Measurements from ENCODE around the gene MYO10. TPM values are rescaled to one million over a fixed set of nuclear protein-coding genes. Genes with fewer than 3 reads are reported as not detected.

MYO10 gene
- total and polyA plus RNA-seq, 2 experiments from 2014 or later: 119 to 276 TPM

- H3K36me3 ChIP-seq (ENCODE audit: insufficient read depth): no peaks in the 10 kb centered on the region
- peaks cover 10% of the 10 kb centered on the region for H3K36me3 Mint-ChIP-seq (ENCODE audit: low read depth)
Measured at GRCh38 chr5:16774806-16775205, 161.3 kb downstream of the MYO10 start.

GRCh38 chr5:16773991-16774390, 162.1 kb downstream of the MYO10 start:
- no peaks in the 10 kb centered on the region for H3K36me3 ChIP-seq (ENCODE audit: insufficient read depth)
- H3K27ac Mint-ChIP-seq: peak overlapping the region; percentile 42
- no peak overlapping the region for H3K27ac ChIP-seq (ENCODE audit: low read depth)
- H3K4me2 ChIP-seq: no peak overlapping the region
- H3K4me3 Mint-ChIP-seq: no peak overlapping the region
- no peaks in the 10 kb centered on the region; the same call in 1 of the 2 replicates for H3K79me2 ChIP-seq (replicated peaks; ENCODE audit: insufficient read depth)
- no peaks in the 10 kb centered on the region for H3K27me3 Mint-ChIP-seq (ENCODE audit: insufficient read depth, low read depth, poor library complexity)
- no peak overlapping the region for H2AFZ ChIP-seq
- DNase-seq (ENCODE audit: low spot score) (no peak), ATAC-seq (no peak; the same call in 2 of the 3 replicates)
- H3K9me3 Mint-ChIP-seq: no peaks in the 10 kb centered on the region
- no peaks in the 10 kb centered on the region for H3K9me2 ChIP-seq (ENCODE audit: insufficient read depth)
- no peaks in the 10 kb centered on the region for H3F3A ChIP-seq (replicated peaks; ENCODE audit: low read depth)
- H4K20me1 ChIP-seq (replicated peaks; ENCODE audit: insufficient read depth): no peaks in the 10 kb centered on the region
- peaks cover 25% of the 10 kb centered on the region for H3K4me1 Mint-ChIP-seq
- TF ChIP-seq POLR2AphosphoS5 (IDR thresholded peaks at IDR 0.05; ENCODE audit: low read depth): no peak
- TF ChIP-seq JUNB (IDR thresholded peaks at IDR 0.05; ENCODE audit: unreplicated experiment): no peak
- no peak for TF ChIP-seq ETS1 (IDR thresholded peaks at IDR 0.05)
- peaks cover 13% of the 10 kb centered on the region; the same call in 1 of the 2 replicates for H3K4me1 ChIP-seq (ENCODE audit: insufficient read depth)
- H3K27me3 ChIP-seq (ENCODE audit: insufficient read depth): no peaks in the 10 kb centered on the region
- peaks cover 7% of the 10 kb centered on the region for H3K36me3 Mint-ChIP-seq (ENCODE audit: low read depth)
- H3K4me3 ChIP-seq: no peak overlapping the region

More at GRCh38 chr5:16774806-16775205, 161.3 kb downstream of the MYO10 start:
- no peaks in the 10 kb centered on the region for H3K9me2 ChIP-seq (ENCODE audit: insufficient read depth)
- H3K27ac ChIP-seq (ENCODE audit: low read depth): no peak overlapping the region
- H3K9me3 Mint-ChIP-seq: no peaks in the 10 kb centered on the region
- TF ChIP-seq NANOG (IDR thresholded peaks at IDR 0.05; ENCODE audit: borderline replicate concordance) (no peak), ZNF114 (CRISPR knock-in tag; IDR thresholded peaks at IDR 0.05) (no peak), STAT1 (IDR thresholded peaks at IDR 0.05; ENCODE audit: unreplicated experiment) (no peak), CTCF (conservative IDR thresholded peaks at IDR 0.05; ENCODE audit: low read depth in 2 of 2) (no peak)
- no peaks in the 10 kb centered on the region for H3F3A ChIP-seq (replicated peaks; ENCODE audit: low read depth)
- peaks cover 13% of the 10 kb centered on the region; the same call in 1 of the 2 replicates for H3K4me1 ChIP-seq (ENCODE audit: insufficient read depth)
- no peaks in the 10 kb centered on the region for H3K27me3 Mint-ChIP-seq (ENCODE audit: insufficient read depth, low read depth, poor library complexity)
- H3K27me3 ChIP-seq (ENCODE audit: insufficient read depth): no peaks in the 10 kb centered on the region
- peaks cover 27% of the 10 kb centered on the region for H3K4me1 Mint-ChIP-seq
- H2AFZ ChIP-seq: no peak overlapping the region
- no peak overlapping the region for H3K27ac Mint-ChIP-seq
- H3K4me3 Mint-ChIP-seq: no peak overlapping the region
- no peak overlapping the region for H3K4me3 ChIP-seq
- no peaks in the 10 kb centered on the region; the same call in 1 of the 2 replicates for H3K79me2 ChIP-seq (replicated peaks; ENCODE audit: insufficient read depth)
- ATAC-seq: no peak
- no peak for DNase-seq (ENCODE audit: low spot score)
- H3K4me2 ChIP-seq: no peak overlapping the region
- no peaks in the 10 kb centered on the region for H4K20me1 ChIP-seq (replicated peaks; ENCODE audit: insufficient read depth)

- Histone ChIP-seq H3K4me2 (no peak overlapping the region), H3K27ac (ENCODE audit: low read depth) (no peak overlapping the region), H3K27me3 (ENCODE audit: insufficient read depth) (no peaks in the 10 kb centered on the region), H3K9me2 (ENCODE audit: insufficient read depth) (no peaks in the 10 kb centered on the region), H3K4me3 (no peak overlapping the region), H3K4me1 (ENCODE audit: insufficient read depth) (peaks cover 17% of the 10 kb centered on the region; the same call in 1 of the 2 replicates), H2AFZ (no peak overlapping the region), H3K79me2 (replicated peaks; ENCODE audit: insufficient read depth) (no peaks in the 10 kb centered on the region; the same call in 1 of the 2 replicates), H4K20me1 (replicated peaks; ENCODE audit: insufficient read depth) (no peaks in the 10 kb centered on the region), H3K36me3 (ENCODE audit: insufficient read depth) (no peaks in the 10 kb centered on the region), H3F3A (replicated peaks; ENCODE audit: low read depth) (no peaks in the 10 kb centered on the region)
- Mint-ChIP-seq H3K27me3 (ENCODE audit: insufficient read depth, low read depth, poor library complexity) (no peaks in the 10 kb centered on the region), H3K27ac (no peak overlapping the region), H3K9me3 (no peaks in the 10 kb centered on the region), H3K4me1 (peaks cover 26% of the 10 kb centered on the region), H3K4me3 (no peak overlapping the region), H3K36me3 (ENCODE audit: low read depth) (peaks cover 3% of the 10 kb centered on the region; the same call in 2 of the 3 replicates)
- DNase-seq (ENCODE audit: low spot score): no peak
- no peak for ATAC-seq
- TF ChIP-seq ETS1 (IDR thresholded peaks at IDR 0.05) (no peak), CREB1 (CRISPR knock-in tag; IDR thresholded peaks at IDR 0.05; ENCODE audit: low read depth) (no peak), EZH2phosphoT487 (IDR thresholded peaks at IDR 0.05; ENCODE audit: unreplicated experiment) (no peak), NANOG (IDR thresholded peaks at IDR 0.05; ENCODE audit: borderline replicate concordance) (no peak), CTCF (conservative IDR thresholded peaks at IDR 0.05; ENCODE audit: low read depth in 2 of 2) (no peak), STAT1 (IDR thresholded peaks at IDR 0.05; ENCODE audit: unreplicated experiment) (no peak), ZNF331 (CRISPR knock-in tag; IDR thresholded peaks at IDR 0.05; ENCODE audit: low read depth) (no peak)
Measured at GRCh38 chr5:16772556-16772955, 163.5 kb downstream of the MYO10 start.

Measured in GM23338 (cell line).